GM12878 (cell line): ENCODE results near the gene ANTXR1. TPM values are rescaled to one million over a fixed set of nuclear protein-coding genes. Genes with fewer than 3 reads are reported as not detected.

Experiments used
- ATAC-seq: fragments of 200-7000 bp; cut with Tn5 transposase; 3 replicates; pipeline ENCODE4 v1.9.1; 2020; ENCODE audit warnings: mild to moderate bottlenecking, moderate library complexity
- BruUV-seq: library from RNA; stranded (reverse); fragments of 400-500 nt; replicated peaks from 2 replicates; lab custom pipeline; 2021; lab: Mats Ljungman, UMichigan
- CTCF ChIA-PET: fragments of 300-600 bp; sonication (Branson Sonifier 250); formaldehyde crosslinking; extraction: SDS; loops from one replicate; lab custom pipeline; 2021; ENCODE audit warnings: inconsistent platforms; lab: Yijun Ruan, JAX
- POLR2A ChIA-PET: fragments of 350-600 bp; formaldehyde crosslinking; extraction: SDS; loops from one replicate; lab custom pipeline; 2021; ENCODE audit warnings: inconsistent platforms; lab: Charles Lee
- RAD21 ChIA-PET: fragments of 300-600 bp; sonication (Branson Sonifier 250); formaldehyde crosslinking; loops from one replicate; lab custom pipeline; 2023; ENCODE audit warnings: antibody characterized with exemption; ENCODE audit not compliant: unreplicated experiment; lab: Charles Lee
- SMC1A ChIA-PET: fragments of 300-600 bp; sonication (Branson Sonifier 250); formaldehyde crosslinking; loops from one replicate; lab custom pipeline; 2023; ENCODE audit not compliant: unreplicated experiment, uncharacterized antibody; lab: Charles Lee
- DNase-seq: peaks from one replicate; pipeline ENCODE4 v3.0.0-alpha.2; 2011; ENCODE audit warnings: low read depth, low spot score
- FAIRE-seq: peaks from 3 replicates; lab custom pipeline; 2011; peaks lifted over from hg19 to GRCh38; lab: Jason Lieb, UNC
- H2AFZ ChIP-seq: 2 replicates; pipeline ENCODE4 v1.6.0; 2011; ENCODE audit warnings: low read depth, low read length, control low read depth; ENCODE audit not compliant: control insufficient read depth
- H3K27ac ChIP-seq: 2 replicates; pipeline ENCODE4 v1.5.1; 2011; ENCODE audit warnings: control low read depth; ENCODE audit not compliant: control insufficient read depth, insufficient read depth
- H3K27me3 ChIP-seq, 2 experiments: replicated peaks in 1 of 2; 2 replicates each; pipeline versions ENCODE4 v1.6.0 to v1.6.1; 2011; ENCODE audit warnings: low read length in 1 of 2; ENCODE audit not compliant: control insufficient read depth in 2 of 2, insufficient read depth in 2 of 2
- H3K36me3 ChIP-seq, 2 experiments: 2 replicates each; pipeline ENCODE4 v1.5.1; 2011; ENCODE audit warnings: low read length in 1 of 2; ENCODE audit not compliant: control insufficient read depth in 2 of 2, insufficient read depth in 2 of 2
- H3K4me1 ChIP-seq: 2 replicates; pipeline ENCODE4 v1.6.1; 2011; ENCODE audit warnings: mild to moderate bottlenecking, low read length, moderate library complexity, mixed read lengths; ENCODE audit not compliant: control insufficient read depth, insufficient read depth
- H3K4me2 ChIP-seq: 2 replicates; pipeline ENCODE4 v1.6.0; 2011; ENCODE audit warnings: control low read depth; ENCODE audit not compliant: control insufficient read depth, insufficient read depth
- H3K4me3 ChIP-seq: fragments of 200-600 bp; sonication (generic); 2 replicates; pipeline ENCODE4 v1.5.1; 2016
- H3K79me2 ChIP-seq: 2 replicates; pipeline ENCODE4 v1.6.0; 2011; ENCODE audit warnings: low read length; ENCODE audit not compliant: control insufficient read depth, insufficient read depth
- H3K9ac ChIP-seq: 2 replicates; pipeline ENCODE4 v1.8.0; 2011; ENCODE audit warnings: low read length, control low read depth, mixed read lengths; ENCODE audit not compliant: control insufficient read depth, insufficient read depth
- H3K9me3 ChIP-seq: replicated peaks from 3 replicates; pipeline ENCODE4 v1.5.1; 2011; ENCODE audit warnings: mild to moderate bottlenecking, low read length; ENCODE audit not compliant: control insufficient read depth, insufficient read depth
- H4K20me1 ChIP-seq: 2 replicates; pipeline ENCODE4 v1.6.0; 2011; ENCODE audit not compliant: control insufficient read depth, insufficient read depth
- GABPA ChIP-seq: IDR thresholded peaks from 2 replicates; pipeline ENCODE4 v1.6.1; 2014; ENCODE audit warnings: antibody characterized with exemption, low read depth, mild to moderate bottlenecking, inconsistent platforms
- KDM1A ChIP-seq: fragments of 200-600 bp; sonication (generic); IDR thresholded peaks from 2 replicates; pipeline ENCODE4 v1.6.1; 2016; ENCODE audit warnings: borderline replicate concordance
- PAX5 ChIP-seq: IDR thresholded peaks from 2 replicates; pipeline ENCODE4 v1.6.1; 2011; ENCODE audit warnings: low read depth, low read length, borderline replicate concordance
- RAD21 ChIP-seq: IDR thresholded peaks from 2 replicates; pipeline ENCODE4 v1.6.1; 2011; ENCODE audit warnings: mild to moderate bottlenecking, low read depth, low read length, moderate library complexity; ENCODE audit not compliant: insufficient read depth
- SMAD1 ChIP-seq: fragments of 450-650 bp; IDR thresholded peaks from 2 replicates; pipeline ENCODE4 v1.6.1; 2018; ENCODE audit warnings: mild to moderate bottlenecking, low read depth; ENCODE audit not compliant: partially characterized antibody
- SPI1 ChIP-seq: IDR thresholded peaks from 2 replicates; pipeline ENCODE4 v1.6.1; 2011; ENCODE audit warnings: low read depth, mild to moderate bottlenecking, low read length, moderate library complexity, borderline replicate concordance; ENCODE audit not compliant: insufficient read depth
- TCF3 ChIP-seq: IDR thresholded peaks from 2 replicates; pipeline ENCODE4 v1.6.1; 2012; ENCODE audit warnings: low read depth, mild to moderate bottlenecking, low read length, borderline replicate concordance; ENCODE audit not compliant: insufficient read depth
- TCF7 ChIP-seq: IDR thresholded peaks from 2 replicates; pipeline ENCODE4 v1.6.1; 2014; ENCODE audit warnings: antibody characterized with exemption, borderline replicate concordance
- YY1 ChIP-seq: IDR thresholded peaks from 2 replicates; pipeline ENCODE4 v1.6.1; 2011; ENCODE audit warnings: low read depth, mild to moderate bottlenecking, low read length
- ZNF207 ChIP-seq: fragments of 450-650 bp; IDR thresholded peaks from 2 replicates; pipeline ENCODE4 v1.6.1; 2014; ENCODE audit warnings: antibody characterized with exemption, mild to moderate bottlenecking, borderline replicate concordance
- ZNF274 ChIP-seq: IDR thresholded peaks from one replicate; pipeline ENCODE4 v1.8.0; 2011; ENCODE audit not compliant: insufficient read length, insufficient read depth
- WGBS: methylation state at CpG from one replicate; pipeline ENCODE4 v1.1.6; 2016; ENCODE audit warnings: low lambda C conversion rate; ENCODE audit not compliant: insufficient replicate concordance, insufficient coverage; ENCODE audit errors: missing lambda C conversion rate; 5-methylcytosine and 5-hydroxymethylcytosine counted together
- in situ Hi-C: fragments of 300-500 bp; cut with MboI; formaldehyde crosslinking; loops from 9 replicates; pipeline ENCODE4 v1.14.3; 2018; ENCODE audit warnings: mixed read lengths
- intact Hi-C: fragments of 100-400 bp; cut with micrococcal nuclease; formaldehyde crosslinking; loops from one replicate; pipeline ENCODE4 v1.14.2; 2022; ENCODE audit not compliant: unreplicated experiment
- polyA plus RNA-seq, 11 experiments: library from polyadenylated mRNA; depleted of rRNA in 4 of 11; unstranded in 6 of 11; stranded (reverse) in 5 of 11; fragments of >200 nt; fragmentation: Nextera tagmentation in 4 of 11; fragmentation: Illumina TruSeq in 1 of 11; extraction: Ambion mirVana in 4 of 11; extraction: Trizol in 1 of 11; gene quantifications; 1 replicate in 1 of 11; 2 replicates in 10 of 11; pipeline versions ENCODE4 v1.2.1 to v1.2.3, GENCODE V29; 2011 to 2016; ENCODE audit warnings: inconsistent platforms in 2 of 11, missing spikeins in 2 of 11, low read depth in 1 of 11
- total RNA-seq, 4 experiments: library from RNA; depleted of rRNA in 3 of 4; stranded (reverse); fragments of >200 nt in 3 of 4; fragmentation: Illumina TruSeq in 1 of 4; extraction: Trizol in 1 of 4; gene quantifications; 2 replicates each; pipeline versions ENCODE4 v1.2.1 to v1.2.3, GENCODE V29; 2013 to 2021
- TF ChIP-seq, protein P1 (sequence below): IDR thresholded peaks from 2 replicates; pipeline ENCODE4 v1.6.1; 2012; ENCODE audit warnings: low read depth, low read length, improper control_type of control experiment

The ANTXR1 gene
- total and polyA plus RNA-seq, 10 of the 15 experiments (the other 5 are each of a cell fraction or from before 2014, with no cell fraction given) = 0.09 to 0.26 TPM; not detected in 8

DNA sequence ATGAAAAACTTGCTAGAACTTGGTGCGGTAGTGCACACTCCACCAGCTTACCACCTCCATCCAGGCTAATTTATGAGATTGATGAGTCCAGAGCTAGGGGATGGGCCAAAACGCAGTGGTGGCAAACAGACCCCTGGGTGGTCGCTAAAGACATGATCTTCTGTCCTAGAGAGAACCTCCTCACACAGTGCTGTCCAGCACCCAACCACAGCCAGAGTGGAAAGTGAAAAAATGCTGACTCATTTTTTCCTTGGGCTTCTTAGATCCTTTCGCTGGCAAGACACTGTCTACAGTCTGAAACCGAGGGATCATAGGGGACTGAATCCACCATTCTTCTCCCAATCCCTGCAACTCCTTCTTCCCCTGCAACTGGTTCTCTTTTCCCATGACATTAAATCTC lies 4.1 kb downstream of the ANTXR1 start:
- H2AFZ ChIP-seq = no peak overlapping the region
- FAIRE-seq (no peak), ATAC-seq (no peak), DNase-seq (no peak)
- in situ Hi-C loops (loop anchor here (25.0 kb wide), 1 partner anchor 695 kb away; no protein-coding TSS in a partner anchor), intact Hi-C loops (no loop called here)
- peaks cover 5 to 17% of the 10 kb centered on the region in 2 experiments for H3K27me3 ChIP-seq
- H3K9ac ChIP-seq = no peak overlapping the region
- ChIA-PET RAD21 (no interaction called here), SMC1A (interaction anchor here (0.6 kb wide), 1 partner anchor 558 kb away, joined by 4 read pairs; no protein-coding TSS in a partner anchor), CTCF (interaction anchor here (1.0 kb wide), 2 partner anchors 104 to 290 kb away, joined by 3 read pairs; no protein-coding TSS in a partner anchor), POLR2A (no interaction called here)
- H3K36me3 ChIP-seq = no peaks in the 10 kb centered on the region
- H4K20me1 ChIP-seq = no peaks in the 10 kb centered on the region
- H3K4me3 ChIP-seq = no peak overlapping the region
- no TSS peak for BruUV-seq
- no peak overlapping the region for H3K4me2 ChIP-seq
- TF ChIP-seq SMAD1 (no peak), RAD21 (no peak), SPI1 (no peak), PAX5 (no peak), TCF7 (no peak), GABPA (no peak), TCF3 (no peak)
- TF ChIP-seq, all 136 proteins: peak for 0
- Histone ChIP-seq H3K79me2 (no peaks in the 10 kb centered on the region), H3K9me3 (no peaks in the 10 kb centered on the region), H3K27ac (no peak overlapping the region), H3K4me1 (no peaks in the 10 kb centered on the region; the same call in 1 of the 2 replicates)
- 12% methylated on average over 5 of the region's 5 CpGs for WGBS

DNA sequence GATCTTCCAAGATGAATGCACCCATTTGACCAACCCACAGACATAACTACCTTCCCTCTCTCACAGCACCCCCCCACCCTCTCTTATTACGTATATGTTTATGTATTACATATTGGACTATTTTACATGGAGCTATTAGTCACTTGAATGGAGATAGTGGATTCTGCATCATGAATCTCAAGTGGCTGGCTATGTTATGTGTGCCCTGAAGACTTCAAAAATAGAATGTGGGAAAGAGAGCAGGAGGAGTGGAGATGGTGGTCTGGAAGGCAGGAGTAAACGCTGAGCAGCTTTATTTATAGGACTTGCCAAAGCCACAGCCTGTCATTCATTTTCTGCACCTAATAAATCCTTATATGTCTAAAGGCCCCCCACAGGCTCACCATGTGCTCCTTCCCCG lies 4.9 kb downstream of the ANTXR1 start:
- SMC1A ChIA-PET = interaction anchor here (0.6 to 1.1 kb wide), 2 partner anchors 21 to 559 kb away, joined by 3 to 4 read pairs; no protein-coding TSS in a partner anchor
- in situ Hi-C loops = loop anchor here (25.0 kb wide), 1 partner anchor 694 kb away; no protein-coding TSS in a partner anchor
- POLR2A ChIA-PET = no interaction called here
- Histone ChIP-seq H3K9ac (no peak overlapping the region), H3K27ac (no peak overlapping the region), H3K9me3 (no peaks in the 10 kb centered on the region), H3K36me3 (no peaks in the 10 kb centered on the region), H3K4me1 (no peaks in the 10 kb centered on the region; the same call in 1 of the 2 replicates), H2AFZ (no peak overlapping the region), H3K27me3 (peaks cover 5 to 13% of the 10 kb centered on the region in 2 experiments), H3K79me2 (no peaks in the 10 kb centered on the region), H3K4me3 (no peak overlapping the region), H3K4me2 (no peak overlapping the region), H4K20me1 (no peaks in the 10 kb centered on the region)
- 42% methylated on average over 3 of the region's 3 CpGs for WGBS
- intact Hi-C loops = no loop called here
- DNase-seq = no peak
- no peak for FAIRE-seq
- RAD21 ChIA-PET = no interaction called here
- ATAC-seq = no peak
- CTCF ChIA-PET = interaction anchor here (1.0 kb wide), 1 partner anchor 103 kb away, joined by 3 read pairs; no protein-coding TSS in a partner anchor
- BruUV-seq = no TSS peak
- TF ChIP-seq ZNF274 (no peak), PAX5 (no peak), YY1 (no peak), KDM1A (no peak), ZNF207 (no peak)
- TF ChIP-seq, protein P1, sequence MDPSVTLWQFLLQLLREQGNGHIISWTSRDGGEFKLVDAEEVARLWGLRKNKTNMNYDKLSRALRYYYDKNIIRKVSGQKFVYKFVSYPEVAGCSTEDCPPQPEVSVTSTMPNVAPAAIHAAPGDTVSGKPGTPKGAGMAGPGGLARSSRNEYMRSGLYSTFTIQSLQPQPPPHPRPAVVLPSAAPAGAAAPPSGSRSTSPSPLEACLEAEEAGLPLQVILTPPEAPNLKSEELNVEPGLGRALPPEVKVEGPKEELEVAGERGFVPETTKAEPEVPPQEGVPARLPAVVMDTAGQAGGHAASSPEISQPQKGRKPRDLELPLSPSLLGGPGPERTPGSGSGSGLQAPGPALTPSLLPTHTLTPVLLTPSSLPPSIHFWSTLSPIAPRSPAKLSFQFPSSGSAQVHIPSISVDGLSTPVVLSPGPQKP = no peak
